Rectal smooth muscle tissue (tissue), 1 donor: ENCODE measurements around the gene USP25.
"Not testable (repeated sequence)": the region's sequence is repeated elsewhere in the genome, so short reads cannot be mapped to it uniquely, and the experiment has no call there.

Experiments
- H3K27ac ChIP-seq: one replicate; pipeline ENCODE4 v1.7.0; 2013; ENCODE audit warnings: low read depth, low read length, inconsistent platforms
- H3K27me3 ChIP-seq: one replicate; pipeline ENCODE4 v1.7.0; 2013; ENCODE audit warnings: low read length; ENCODE audit not compliant: control insufficient read depth, insufficient read depth
- H3K36me3 ChIP-seq: one replicate; pipeline ENCODE4 v1.7.0; 2013; ENCODE audit warnings: low read length; ENCODE audit not compliant: control insufficient read depth, insufficient read depth
- H3K4me1 ChIP-seq: one replicate; pipeline ENCODE4 v1.7.0; 2013; ENCODE audit warnings: low read length; ENCODE audit not compliant: control insufficient read depth, insufficient read depth
- H3K4me3 ChIP-seq: one replicate; pipeline ENCODE4 v1.7.0; 2013; ENCODE audit warnings: low read length
- H3K9ac ChIP-seq: one replicate; pipeline ENCODE4 v1.7.0; 2013; ENCODE audit warnings: low read length

USP25 gene

GRCh38 chr21:15735409-15735808 is 5.6 kb downstream of the USP25 start:
- Histone ChIP-seq H3K9ac (no peak overlapping the region), H3K27ac (no peak overlapping the region), H3K4me1 (peaks cover 6% of the 10 kb centered on the region)

DNA sequence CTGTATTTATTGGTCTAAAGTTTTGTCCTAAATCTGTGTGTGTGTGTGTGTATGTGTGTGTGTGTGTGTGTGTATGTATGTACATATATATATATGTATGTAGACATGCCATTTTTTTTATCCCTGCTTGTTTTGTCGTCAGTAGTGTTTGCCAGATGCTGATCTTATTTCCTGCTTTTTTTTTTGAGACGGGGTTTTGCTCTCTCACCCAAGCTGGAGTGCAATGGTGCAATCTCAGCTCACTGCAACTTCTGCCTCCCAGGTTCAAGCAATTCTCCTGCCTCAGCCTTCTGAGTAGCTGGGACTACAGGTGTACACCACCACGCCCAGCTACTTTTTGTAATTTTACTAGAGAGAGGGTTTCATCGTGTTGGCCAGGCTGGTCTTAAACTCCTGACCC is 6.1 kb downstream of the USP25 start:
- not testable (repeated sequence) for H3K4me1 ChIP-seq, H3K9ac ChIP-seq, H3K36me3 ChIP-seq, H3K27ac ChIP-seq, H3K4me3 ChIP-seq, H3K27me3 ChIP-seq

More at GRCh38 chr21:15735409-15735808, 5.6 kb downstream of the USP25 start:
- H3K36me3 ChIP-seq: no peaks in the 10 kb centered on the region
- H3K4me3 ChIP-seq: no peak overlapping the region
- no peaks in the 10 kb centered on the region for H3K27me3 ChIP-seq

DNA sequence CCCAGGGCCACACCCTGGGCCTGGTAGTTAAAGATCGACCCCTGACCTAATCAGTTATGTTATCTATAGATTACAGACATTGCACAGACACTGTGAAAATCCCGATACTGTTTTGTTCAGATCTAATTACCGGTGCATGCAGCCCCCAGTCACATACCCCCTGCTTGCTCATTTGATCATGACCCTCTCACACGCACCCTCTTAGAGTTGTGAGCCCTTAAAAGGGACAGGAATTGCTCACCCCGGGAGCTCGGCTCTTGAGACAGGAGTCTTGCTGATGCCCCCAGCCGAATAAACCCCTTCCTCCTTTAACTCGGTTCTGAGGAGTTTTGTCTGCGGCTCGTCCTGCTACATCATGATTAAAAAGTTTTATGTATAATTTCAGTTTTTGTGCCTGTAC is 9.0 kb downstream of the USP25 start:
- not testable (repeated sequence) for H3K27ac ChIP-seq, H3K4me1 ChIP-seq, H3K27me3 ChIP-seq, H3K36me3 ChIP-seq, H3K9ac ChIP-seq, H3K4me3 ChIP-seq

GRCh38 chr21:15740383-15740782 is 10.6 kb downstream of the USP25 start:
- Histone ChIP-seq H3K27ac (no peak overlapping the region), H3K27me3 (no peaks in the 10 kb centered on the region), H3K4me1 (peaks cover 6% of the 10 kb centered on the region), H3K36me3 (no peaks in the 10 kb centered on the region), H3K9ac (no peak overlapping the region), H3K4me3 (no peak overlapping the region)

DNA sequence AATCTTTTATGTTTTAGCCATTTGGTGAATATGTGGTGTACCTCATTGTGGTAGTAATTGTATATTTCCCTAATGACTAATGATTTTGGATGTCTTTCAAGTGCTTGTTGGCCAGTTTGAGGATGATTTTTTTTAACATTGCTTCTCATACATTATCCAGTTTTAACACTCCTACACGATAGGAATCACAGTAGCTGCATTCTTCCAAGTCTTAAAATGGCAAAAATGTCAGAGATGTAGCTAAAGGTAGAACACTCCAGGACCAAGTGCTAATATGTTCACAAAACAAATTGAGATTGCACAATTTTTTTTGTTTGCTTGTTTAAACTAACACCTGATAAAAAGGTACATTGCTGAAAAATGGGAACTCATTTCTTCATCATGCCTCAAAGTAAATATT is 11.7 kb downstream of the USP25 start:
- Histone ChIP-seq H3K27ac (no peak overlapping the region), H3K4me3 (no peak overlapping the region), H3K36me3 (no peaks in the 10 kb centered on the region), H3K4me1 (peaks cover 6% of the 10 kb centered on the region), H3K9ac (no peak overlapping the region), H3K27me3 (no peaks in the 10 kb centered on the region)

DNA sequence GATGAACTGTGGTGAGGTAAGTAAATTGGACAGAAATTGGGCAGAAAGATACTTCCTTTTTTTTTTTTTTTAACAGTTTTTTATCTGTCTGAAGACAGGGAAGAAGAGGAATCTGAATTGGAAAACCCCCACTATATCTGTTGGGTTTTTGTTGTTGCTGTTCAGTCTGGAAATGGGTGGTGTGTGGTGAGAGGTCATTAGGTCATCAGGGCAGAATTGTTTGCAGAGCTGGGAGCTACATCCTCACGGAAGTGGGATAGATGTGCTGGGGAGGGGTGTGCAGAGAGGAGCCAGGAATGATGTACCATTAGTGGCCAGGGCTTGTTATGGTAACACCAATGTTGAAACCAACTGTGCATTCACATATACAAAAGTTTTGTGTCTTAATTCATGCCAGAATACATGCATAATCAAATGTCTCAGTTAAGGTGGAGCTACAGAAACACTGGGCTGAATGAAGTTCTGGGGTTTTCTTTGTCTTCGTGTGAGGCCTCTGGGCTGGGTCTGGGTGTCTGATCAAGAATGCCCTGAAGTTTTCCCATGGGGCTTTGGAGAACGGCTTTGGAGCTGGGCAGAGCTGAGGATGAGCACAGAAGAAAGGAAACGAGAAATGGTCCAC is 12.4 kb downstream of the USP25 start:
- no peaks in the 10 kb centered on the region for H3K27me3 ChIP-seq
- H3K4me3 ChIP-seq: no peak overlapping the region
- no peak overlapping the region for H3K27ac ChIP-seq
- no peak overlapping the region for H3K9ac ChIP-seq
- peaks cover 6% of the 10 kb centered on the region for H3K4me1 ChIP-seq
- H3K36me3 ChIP-seq: no peaks in the 10 kb centered on the region

- H3K9ac ChIP-seq: no peak overlapping the region
- no peaks in the 10 kb centered on the region for H3K36me3 ChIP-seq
- H3K27me3 ChIP-seq: no peaks in the 10 kb centered on the region
- H3K4me1 ChIP-seq: peaks cover 6% of the 10 kb centered on the region
- no peak overlapping the region for H3K4me3 ChIP-seq
- H3K27ac ChIP-seq: no peak overlapping the region
Measured at GRCh38 chr21:15742694-15743093, 12.9 kb downstream of the USP25 start.

- peaks cover 6% of the 10 kb centered on the region for H3K4me1 ChIP-seq
- no peak overlapping the region for H3K4me3 ChIP-seq
- no peak overlapping the region for H3K27ac ChIP-seq
- H3K9ac ChIP-seq: no peak overlapping the region
- no peaks in the 10 kb centered on the region for H3K36me3 ChIP-seq
- no peaks in the 10 kb centered on the region for H3K27me3 ChIP-seq
Measured at GRCh38 chr21:15743593-15743992, 13.8 kb downstream of the USP25 start.

GRCh38 chr21:15744926-15745325 is 15.1 kb downstream of the USP25 start:
- Histone ChIP-seq H3K4me1 (peaks cover 15% of the 10 kb centered on the region), H3K4me3 (no peak overlapping the region), H3K36me3 (no peaks in the 10 kb centered on the region), H3K27ac (no peak overlapping the region), H3K9ac (no peak overlapping the region), H3K27me3 (no peaks in the 10 kb centered on the region)

DNA sequence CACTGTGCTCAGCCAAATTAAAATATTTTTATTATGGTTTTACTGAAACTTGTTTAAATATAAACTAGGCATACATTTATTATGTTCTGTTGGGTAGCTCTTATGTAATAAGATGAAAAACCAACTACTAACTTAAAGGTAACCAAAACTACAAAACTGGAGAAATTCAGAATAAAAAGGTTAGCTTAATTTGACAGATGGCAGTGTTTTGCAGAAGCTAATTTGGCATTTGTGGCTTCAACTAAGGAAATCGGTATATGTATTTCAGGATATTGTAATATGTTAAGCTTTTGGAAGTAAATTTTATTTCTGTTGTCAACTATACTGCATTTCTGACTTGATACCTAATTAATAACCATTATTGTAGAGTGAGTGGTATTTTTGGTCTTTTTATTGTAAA is 18.8 kb downstream of the USP25 start:
- Histone ChIP-seq H3K4me1 (peaks cover 9% of the 10 kb centered on the region), H3K36me3 (no peaks in the 10 kb centered on the region), H3K4me3 (no peak overlapping the region), H3K27ac (no peak overlapping the region), H3K27me3 (no peaks in the 10 kb centered on the region), H3K9ac (no peak overlapping the region)

- H3K27me3 ChIP-seq: no peaks in the 10 kb centered on the region
- H3K4me1 ChIP-seq: peaks cover 9% of the 10 kb centered on the region
- no peaks in the 10 kb centered on the region for H3K36me3 ChIP-seq
- no peak overlapping the region for H3K4me3 ChIP-seq
- H3K27ac ChIP-seq: no peak overlapping the region
- H3K9ac ChIP-seq: no peak overlapping the region
Measured at GRCh38 chr21:15749082-15749860, 19.5 kb downstream of the USP25 start.

- Histone ChIP-seq H3K4me1 (peaks cover 9% of the 10 kb centered on the region), H3K27me3 (no peaks in the 10 kb centered on the region), H3K9ac (no peak overlapping the region), H3K4me3 (no peak overlapping the region), H3K36me3 (no peaks in the 10 kb centered on the region), H3K27ac (no peak overlapping the region)
Measured at GRCh38 chr21:15749861-15750159, 20.0 kb downstream of the USP25 start.

- H3K36me3 ChIP-seq: no peaks in the 10 kb centered on the region
Measured at GRCh38 chr21:15751037-15751436, 21.3 kb downstream of the USP25 start.

More at GRCh38 chr21:15751037-15751436, 21.3 kb downstream of the USP25 start:
- Histone ChIP-seq H3K27ac (no peak overlapping the region), H3K27me3 (no peaks in the 10 kb centered on the region), H3K4me3 (no peak overlapping the region), H3K9ac (no peak overlapping the region), H3K4me1 (peaks cover 9% of the 10 kb centered on the region)
